Ammon's horn (tissue), 1 donor: Measurements from ENCODE around the gene AIG1.
"Not testable (repeated sequence)": the region's sequence is repeated elsewhere in the genome, so short reads cannot be mapped to it uniquely, and the experiment has no call there.

Source experiments
- DNase-seq: peaks from one replicate; pipeline ENCODE4 v3.0.0-alpha.2; 2016; ENCODE audit warnings: low spot score

Gene AIG1

GRCh38 chr6:143060806-143061596 lies at the start of gene AIG1:
AIG1 (plus strand) TSS chr6:143060889; CDS start chr6:143060926, 37 bp downstream.
- peak; percentile 78 for DNase-seq

- no peak for DNase-seq
Measured at GRCh38 chr6:143014764-143015163, 45.9 kb upstream of the AIG1 start.

GRCh38 chr6:143015300-143015706 lies 45.4 kb upstream of the AIG1 start:
- no peak for DNase-seq

GRCh38 chr6:143018955-143019354 lies 41.7 kb upstream of the AIG1 start:
- DNase-seq = no peak

- DNase-seq = not testable (repeated sequence)
Measured at GRCh38 chr6:143020862-143021261, 39.8 kb upstream of the AIG1 start.

GRCh38 chr6:143021543-143021942 lies 39.1 kb upstream of the AIG1 start:
- no peak for DNase-seq

GRCh38 chr6:143022587-143022986 lies 38.1 kb upstream of the AIG1 start:
- DNase-seq = no peak

- DNase-seq = no peak
Measured at GRCh38 chr6:143023695-143024094, 37.0 kb upstream of the AIG1 start.

- no peak for DNase-seq
Measured at GRCh38 chr6:143024977-143025376, 35.7 kb upstream of the AIG1 start.

GRCh38 chr6:143026696-143027449 lies 33.8 kb upstream of the AIG1 start:
- DNase-seq = peak; percentile 44

GRCh38 chr6:143034689-143035334 lies 25.9 kb upstream of the AIG1 start:
- no peak for DNase-seq

- no peak for DNase-seq
Measured at GRCh38 chr6:143037470-143037869, 23.2 kb upstream of the AIG1 start.

GRCh38 chr6:143038833-143039232 lies 21.9 kb upstream of the AIG1 start:
- DNase-seq = no peak

GRCh38 chr6:143039548-143039947 lies 21.1 kb upstream of the AIG1 start:
- DNase-seq = no peak

GRCh38 chr6:143040018-143040417 lies 20.7 kb upstream of the AIG1 start:
- no peak for DNase-seq

- not testable (repeated sequence) for DNase-seq
Measured at GRCh38 chr6:143044345-143044744, 16.3 kb upstream of the AIG1 start.

GRCh38 chr6:143049611-143050010 lies 11.1 kb upstream of the AIG1 start:
- no peak for DNase-seq

- no peak for DNase-seq
Measured at GRCh38 chr6:143050509-143050908, 10.2 kb upstream of the AIG1 start.

GRCh38 chr6:143052282-143052681 lies 8.4 kb upstream of the AIG1 start:
- no peak for DNase-seq

GRCh38 chr6:143053856-143054255 lies 6.8 kb upstream of the AIG1 start:
- no peak for DNase-seq

GRCh38 chr6:143054329-143054728 lies 6.4 kb upstream of the AIG1 start:
- DNase-seq = no peak

GRCh38 chr6:143055213-143055612 lies 5.5 kb upstream of the AIG1 start:
- DNase-seq = no peak

- no peak for DNase-seq
Measured at GRCh38 chr6:143055891-143056290, 4.8 kb upstream of the AIG1 start.
